Neural cell (in vitro differentiated cells): ENCODE results near the gene C2CD2L. TPM values are rescaled to one million over a fixed set of nuclear protein-coding genes. Genes with fewer than 3 reads are reported as not detected.
"Not testable (repeated sequence)": the region's sequence is repeated elsewhere in the genome, so short reads cannot be mapped to it uniquely, and the experiment has no call there.

Experiments
- H2AFZ ChIP-seq: fragments of 200-600, 300-800 bp; sonication (generic), shearing (Covaris generic); 2 replicates; pipeline ENCODE4 v1.6.0; 2014; ENCODE audit warnings: low read depth, mild to moderate bottlenecking, antibody characterized with exemption, low read length, moderate library complexity
- H3F3A ChIP-seq: fragments of 200-600 bp; shearing (Covaris generic); 2 replicates; pipeline ENCODE4 v1.6.1; 2016; ENCODE audit warnings: mild to moderate bottlenecking, moderate library complexity, mixed read lengths, antibody characterized with exemption, low read length; ENCODE audit not compliant: insufficient read depth, poor library complexity, severe bottlenecking
- H3K27ac ChIP-seq: fragments of 200-600, 300-800 bp; sonication (generic), shearing (Covaris generic); 2 replicates; pipeline ENCODE4 v1.5.1; 2014; ENCODE audit warnings: mild to moderate bottlenecking, low read length, moderate library complexity
- H3K27me3 ChIP-seq: fragments of 300-800, 200-600 bp; sonication (generic), shearing (Covaris generic); 2 replicates; pipeline ENCODE4 v1.6.0; 2014; ENCODE audit warnings: mild to moderate bottlenecking, low read depth, low read length, moderate library complexity; ENCODE audit not compliant: insufficient read depth
- H3K36me3 ChIP-seq: fragments of 300-800, 200-600 bp; sonication (generic), shearing (Covaris generic); 2 replicates; pipeline ENCODE4 v1.5.1; 2014; ENCODE audit warnings: mild to moderate bottlenecking, antibody characterized with exemption, low read length, moderate library complexity; ENCODE audit not compliant: insufficient read depth
- H3K4me2 ChIP-seq: fragments of 300-800, 200-600 bp; sonication (generic), shearing (Covaris generic); 2 replicates; pipeline ENCODE4 v1.6.0; 2014; ENCODE audit warnings: mild to moderate bottlenecking, low read length
- H3K4me3 ChIP-seq: fragments of 300-800, 200-600 bp; sonication (generic), shearing (Covaris generic); 2 replicates; pipeline ENCODE4 v1.5.1; 2014; ENCODE audit warnings: mild to moderate bottlenecking, low read length, moderate library complexity
- H3K79me2 ChIP-seq: fragments of 200-600 bp; shearing (Covaris generic); replicated peaks from 2 replicates; pipeline ENCODE4 v1.6.0; 2014; ENCODE audit warnings: mild to moderate bottlenecking, low read length, moderate library complexity; ENCODE audit not compliant: insufficient read depth
- H3K9ac ChIP-seq: fragments of 300-800, 200-600 bp; sonication (generic), shearing (Covaris generic); 2 replicates; pipeline ENCODE4 v1.6.1; 2016; ENCODE audit warnings: mild to moderate bottlenecking, low read length, mixed read lengths
- H3K9me2 ChIP-seq: fragments of 200-600 bp; shearing (Covaris generic); 2 replicates; pipeline ENCODE4 v1.6.1; 2016; ENCODE audit warnings: mild to moderate bottlenecking, low read length, mixed read lengths; ENCODE audit not compliant: insufficient read depth
- H3K9me3 ChIP-seq: fragments of 200-600, 300-800 bp; sonication (generic), shearing (Covaris generic); 2 replicates; pipeline ENCODE4 v1.6.1; 2016; ENCODE audit warnings: mild to moderate bottlenecking, mixed run types, low read length, moderate library complexity, mixed read lengths
- H4K20me1 ChIP-seq: fragments of 200-600 bp; shearing (Covaris generic); 2 replicates; pipeline ENCODE4 v1.6.1; 2016; ENCODE audit warnings: mild to moderate bottlenecking, mixed run types; ENCODE audit not compliant: insufficient read depth
- EP300 ChIP-seq: fragments of 450-650 bp; conservative IDR thresholded peaks from 2 replicates; pipeline ENCODE4 v1.6.1; 2014; ENCODE audit warnings: antibody characterized with exemption, mild to moderate bottlenecking, moderate library complexity; ENCODE audit not compliant: poor library complexity, severe bottlenecking
- MXI1 ChIP-seq: fragments of 450-650 bp; conservative IDR thresholded peaks from 2 replicates; pipeline ENCODE4 v1.6.1; 2014; ENCODE audit warnings: antibody characterized with exemption, mild to moderate bottlenecking; ENCODE audit not compliant: poor library complexity, severe bottlenecking
- RAD21 ChIP-seq: fragments of 450-650 bp; conservative IDR thresholded peaks from 2 replicates; pipeline ENCODE4 v1.6.1; 2014; ENCODE audit warnings: antibody characterized with exemption, mild to moderate bottlenecking, moderate library complexity
- SMC3 ChIP-seq: fragments of 450-650 bp; conservative IDR thresholded peaks from 2 replicates; pipeline ENCODE4 v1.6.1; 2014; ENCODE audit warnings: antibody characterized with exemption, mild to moderate bottlenecking, moderate library complexity; ENCODE audit not compliant: poor library complexity
- TAF1 ChIP-seq: IDR thresholded peaks from 2 replicates; pipeline ENCODE4 v1.6.1; 2012; ENCODE audit warnings: low read depth
- polyA plus RNA-seq: library from polyadenylated mRNA; depleted of rRNA; stranded (reverse); fragments of >200 nt; gene quantifications from 2 replicates; pipeline ENCODE4 v1.2.3, GENCODE V29; 2014
- TF ChIP-seq, protein P1 (sequence below): fragments of 450-650 bp; IDR thresholded peaks from 2 replicates; pipeline ENCODE4 v1.5.1; 2014; ENCODE audit warnings: antibody characterized with exemption, mild to moderate bottlenecking, moderate library complexity; ENCODE audit not compliant: poor library complexity, severe bottlenecking

The C2CD2L gene
- polyA plus RNA-seq, 1 donor from 2014 or later = 13.6 TPM

DNA sequence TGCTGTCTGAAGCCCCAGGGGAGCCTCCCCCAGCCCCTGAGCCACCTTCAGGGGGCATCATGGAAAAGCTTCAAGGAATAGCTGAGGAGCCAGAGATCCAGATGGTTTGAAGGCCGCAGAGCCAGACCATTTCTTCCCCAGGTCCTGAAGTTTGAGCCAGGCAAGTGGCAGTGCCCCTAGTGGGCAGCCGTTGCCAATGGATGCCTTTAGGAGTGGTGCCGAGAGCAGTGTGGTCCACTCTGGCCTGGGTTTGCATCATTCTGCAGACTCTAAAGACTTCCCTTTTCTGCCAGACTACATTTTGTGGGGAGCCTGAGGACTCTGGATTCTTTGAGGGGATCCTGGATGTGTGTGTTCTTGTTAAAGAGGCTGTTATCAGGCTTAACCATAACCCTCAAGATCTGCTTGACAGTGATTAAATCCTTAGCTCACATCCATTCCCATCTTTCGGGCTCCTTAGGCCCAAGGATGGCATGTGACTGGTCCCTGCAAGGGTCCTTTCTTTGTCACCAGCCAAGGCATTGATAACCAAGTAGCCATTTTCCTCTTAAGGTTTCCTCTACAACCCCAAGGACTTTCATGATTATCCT, 27.3 kb downstream of the C2CD2L start:
- H2AFZ ChIP-seq = no peak overlapping the region
- H3K4me2 ChIP-seq = no peak overlapping the region
- no peaks in the 10 kb centered on the region for H3K9me2 ChIP-seq
- TF ChIP-seq, protein P1, sequence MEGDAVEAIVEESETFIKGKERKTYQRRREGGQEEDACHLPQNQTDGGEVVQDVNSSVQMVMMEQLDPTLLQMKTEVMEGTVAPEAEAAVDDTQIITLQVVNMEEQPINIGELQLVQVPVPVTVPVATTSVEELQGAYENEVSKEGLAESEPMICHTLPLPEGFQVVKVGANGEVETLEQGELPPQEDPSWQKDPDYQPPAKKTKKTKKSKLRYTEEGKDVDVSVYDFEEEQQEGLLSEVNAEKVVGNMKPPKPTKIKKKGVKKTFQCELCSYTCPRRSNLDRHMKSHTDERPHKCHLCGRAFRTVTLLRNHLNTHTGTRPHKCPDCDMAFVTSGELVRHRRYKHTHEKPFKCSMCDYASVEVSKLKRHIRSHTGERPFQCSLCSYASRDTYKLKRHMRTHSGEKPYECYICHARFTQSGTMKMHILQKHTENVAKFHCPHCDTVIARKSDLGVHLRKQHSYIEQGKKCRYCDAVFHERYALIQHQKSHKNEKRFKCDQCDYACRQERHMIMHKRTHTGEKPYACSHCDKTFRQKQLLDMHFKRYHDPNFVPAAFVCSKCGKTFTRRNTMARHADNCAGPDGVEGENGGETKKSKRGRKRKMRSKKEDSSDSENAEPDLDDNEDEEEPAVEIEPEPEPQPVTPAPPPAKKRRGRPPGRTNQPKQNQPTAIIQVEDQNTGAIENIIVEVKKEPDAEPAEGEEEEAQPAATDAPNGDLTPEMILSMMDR = peak; percentile 35
- no peak for TF ChIP-seq SMC3
- H3K79me2 ChIP-seq = no peaks in the 10 kb centered on the region
- peaks cover 5% of the 10 kb centered on the region for H3K36me3 ChIP-seq
- H3K4me3 ChIP-seq = no peak overlapping the region
- no peaks in the 10 kb centered on the region for H3K9me3 ChIP-seq
- H3F3A ChIP-seq = no peaks in the 10 kb centered on the region
- no peak overlapping the region for H3K9ac ChIP-seq
- no peaks in the 10 kb centered on the region for H4K20me1 ChIP-seq
- no peaks in the 10 kb centered on the region for H3K27me3 ChIP-seq
- H3K27ac ChIP-seq = no peak overlapping the region

DNA sequence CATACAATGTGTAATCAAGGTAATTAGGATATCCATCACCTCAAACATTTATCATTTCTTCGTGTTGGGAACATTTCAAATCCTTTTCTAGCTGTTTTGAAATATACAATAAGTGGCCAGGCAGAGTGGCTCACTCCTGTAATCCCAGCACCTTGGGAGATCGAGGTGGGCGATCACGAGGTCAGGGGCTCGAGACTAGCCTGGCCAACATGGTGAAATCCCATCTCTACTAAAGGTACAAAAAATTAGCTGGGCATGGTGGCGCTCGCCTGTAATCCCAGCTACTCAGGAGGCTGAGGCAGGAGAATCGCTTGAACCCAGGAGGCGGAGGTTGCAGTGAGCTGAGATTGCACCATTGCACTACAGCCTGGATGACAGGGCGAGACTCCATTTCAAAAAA, 32.1 kb downstream of the C2CD2L start:
- not testable (repeated sequence) for H3K27me3 ChIP-seq, H3K27ac ChIP-seq, H3K36me3 ChIP-seq, H3K9me2 ChIP-seq, H3K79me2 ChIP-seq, H3K4me3 ChIP-seq, H3F3A ChIP-seq, H2AFZ ChIP-seq, H3K4me2 ChIP-seq, H3K9me3 ChIP-seq, H3K9ac ChIP-seq, H4K20me1 ChIP-seq

DNA sequence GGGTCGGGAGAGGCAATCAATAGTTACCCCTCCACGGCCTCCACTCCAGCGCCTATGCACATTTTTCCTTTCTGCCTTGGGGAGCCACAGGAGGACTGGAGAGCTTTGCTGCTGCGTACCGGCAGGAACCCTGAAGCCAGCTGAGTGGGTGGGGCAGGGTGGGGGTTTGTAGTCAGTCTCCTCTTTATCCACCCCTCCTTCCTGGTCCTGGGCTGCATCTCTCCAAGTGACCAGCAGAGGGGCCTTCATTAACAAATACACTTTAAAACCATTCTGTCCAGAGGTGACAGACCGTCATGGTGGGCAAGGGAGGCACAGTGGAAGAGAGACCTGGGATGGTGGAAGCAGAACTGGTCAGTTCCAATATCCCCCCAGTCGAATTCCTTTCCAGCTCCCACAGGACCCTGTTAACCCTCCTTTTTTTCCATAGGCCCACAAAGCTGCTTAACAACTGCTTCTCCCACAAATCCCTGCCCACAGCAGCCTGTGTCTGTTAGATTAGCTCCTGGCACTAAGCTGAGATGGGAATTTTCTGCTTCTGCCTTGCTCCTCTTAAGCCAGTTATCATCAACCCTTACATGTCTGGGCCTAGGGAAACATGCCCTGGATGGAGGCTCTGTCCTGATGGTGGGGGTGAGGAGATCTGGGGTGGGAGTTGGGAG, 37.8 kb downstream of the C2CD2L start:
- H3K27ac ChIP-seq = no peak overlapping the region
- H2AFZ ChIP-seq = no peak overlapping the region
- no peaks in the 10 kb centered on the region for H3K9me3 ChIP-seq
- TF ChIP-seq SMC3 (peak; percentile 57), TAF1 (no peak), EP300 (no peak), MXI1 (no peak), RAD21 (peak; percentile 20)
- TF ChIP-seq, protein P1 = peak; percentile 55
- no peak overlapping the region for H3K4me2 ChIP-seq
- H3K4me3 ChIP-seq = no peak overlapping the region
- H3K79me2 ChIP-seq = no peaks in the 10 kb centered on the region
- H3K9ac ChIP-seq = no peak overlapping the region
- peaks cover 25% of the 10 kb centered on the region for H3K27me3 ChIP-seq
- no peaks in the 10 kb centered on the region for H4K20me1 ChIP-seq
- no peaks in the 10 kb centered on the region for H3F3A ChIP-seq
- H3K9me2 ChIP-seq = no peaks in the 10 kb centered on the region
- no peaks in the 10 kb centered on the region for H3K36me3 ChIP-seq
